ENCODE results near the gene RP9. TPM values are rescaled to one million over a fixed set of nuclear protein-coding genes. Genes with fewer than 3 reads are reported as not detected.

RP9 gene
- total and polyA plus RNA-seq, 2 donors: 15.5 to 17.8 TPM

- WGBS: 93% methylated on average over 1 of the region's 1 CpG
Measured at GRCh38 chr7:33142585-33142984, 33.4 kb upstream of the RP9 start.

GRCh38 chr7:33137103-33137502 lies 27.9 kb upstream of the RP9 start:
- Histone ChIP-seq H3K4me3 (ENCODE audit: low read length in 2 of 2) (no peak overlapping the region), H3K36me3 (ENCODE audit: control insufficient read depth in 2 of 2, insufficient read depth in 2 of 2, low read length in 1 of 2) (no peaks in the 10 kb centered on the region), H3K27ac (ENCODE audit: low read depth in 1 of 2, low read length in 1 of 2) (no peak overlapping the region), H3K9me3 (ENCODE audit: control insufficient read depth in 2 of 2, insufficient read depth in 1 of 2, low read length in 1 of 2) (peaks cover 0 to 4% of the 10 kb centered on the region in 2 donors), H3K4me1 (ENCODE audit: control insufficient read depth in 2 of 2, insufficient read depth in 2 of 2, low read length in 2 of 2) (no peaks in the 10 kb centered on the region), H3K27me3 (ENCODE audit: control insufficient read depth in 2 of 2, insufficient read depth in 1 of 2, low read length in 1 of 2) (no peaks in the 10 kb centered on the region)
- 97% methylated on average over 15 of the region's 15 CpGs for WGBS
- no peak for DNase-seq (ENCODE audit: low read depth in 6 of 9, low spot score in 9 of 9)

More at GRCh38 chr7:33142585-33142984, 33.4 kb upstream of the RP9 start:
- H3K9me3 ChIP-seq (ENCODE audit: control insufficient read depth in 2 of 2, insufficient read depth in 1 of 2, low read length in 1 of 2): no peaks in the 10 kb centered on the region
- no peak overlapping the region for H3K4me3 ChIP-seq (ENCODE audit: low read length in 2 of 2)
- no peak for DNase-seq (ENCODE audit: low read depth in 6 of 9, low spot score in 9 of 9)
- no peaks in the 10 kb centered on the region for H3K36me3 ChIP-seq (ENCODE audit: control insufficient read depth in 2 of 2, insufficient read depth in 2 of 2, low read length in 1 of 2)
- no peaks in the 10 kb centered on the region for H3K4me1 ChIP-seq (ENCODE audit: control insufficient read depth in 2 of 2, insufficient read depth in 2 of 2, low read length in 2 of 2)
- no peaks in the 10 kb centered on the region for H3K27me3 ChIP-seq (ENCODE audit: control insufficient read depth in 2 of 2, insufficient read depth in 1 of 2, low read length in 1 of 2)
- H3K27ac ChIP-seq (ENCODE audit: low read depth in 1 of 2, low read length in 1 of 2): no peak overlapping the region

DNA sequence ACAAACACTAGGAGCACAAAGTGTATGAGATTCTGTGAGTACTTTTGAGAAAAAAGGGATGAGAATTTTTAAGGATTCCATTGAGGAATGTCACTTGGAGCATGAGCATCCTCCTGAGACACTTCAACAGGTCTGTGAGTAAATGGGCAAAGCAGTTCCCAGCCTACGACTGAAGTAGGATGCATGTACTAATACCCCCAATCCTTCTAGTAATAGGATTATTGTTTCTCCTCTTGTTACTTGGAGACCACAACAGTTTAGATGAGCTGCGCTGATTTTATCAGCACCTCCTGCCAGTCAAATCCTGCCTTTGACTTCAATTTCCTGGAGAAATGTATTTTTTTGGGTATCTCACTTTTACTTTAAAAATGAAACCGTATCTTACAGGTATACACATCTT lies 21.0 kb upstream of the RP9 start:
- no peaks in the 10 kb centered on the region for H3K27me3 ChIP-seq (ENCODE audit: control insufficient read depth in 2 of 2, insufficient read depth in 1 of 2, low read length in 1 of 2)
- H3K4me3 ChIP-seq (ENCODE audit: low read length in 2 of 2): peak overlapping the region; percentile 61 to 80
- no peaks in the 10 kb centered on the region for H3K9me3 ChIP-seq (ENCODE audit: control insufficient read depth in 2 of 2, insufficient read depth in 1 of 2, low read length in 1 of 2)
- H3K4me1 ChIP-seq (ENCODE audit: control insufficient read depth in 2 of 2, insufficient read depth in 2 of 2, low read length in 2 of 2): peaks cover 0 to 6% of the 10 kb centered on the region in 2 donors
- H3K27ac ChIP-seq (ENCODE audit: low read depth in 1 of 2, low read length in 1 of 2): no peak overlapping the region
- H3K36me3 ChIP-seq (ENCODE audit: control insufficient read depth in 2 of 2, insufficient read depth in 2 of 2, low read length in 1 of 2): no peaks in the 10 kb centered on the region
- 10% methylated on average over 3 of the region's 3 CpGs for WGBS
- DNase-seq (ENCODE audit: low read depth in 6 of 9, low spot score in 9 of 9): peak in 1 of 9 donors; percentile 4

DNA sequence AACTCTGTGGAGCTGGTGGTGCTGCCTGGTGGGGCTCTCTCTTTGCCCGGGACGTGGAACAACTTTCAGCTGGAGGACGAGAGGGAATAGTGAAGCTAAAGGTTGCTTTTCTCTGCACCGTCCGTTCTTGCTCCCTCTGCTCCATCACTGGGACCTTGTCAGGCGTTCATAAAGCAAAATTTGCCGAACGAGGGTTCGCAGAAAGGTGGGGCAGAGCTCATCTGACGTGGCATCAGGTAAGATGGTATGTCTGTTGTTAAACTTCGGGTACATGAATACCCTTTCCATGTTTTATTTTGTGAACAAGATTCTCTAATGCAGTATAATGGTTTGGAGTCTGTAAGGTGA lies 20.6 kb upstream of the RP9 start:
- Histone ChIP-seq H3K27me3 (ENCODE audit: control insufficient read depth in 2 of 2, insufficient read depth in 1 of 2, low read length in 1 of 2) (no peaks in the 10 kb centered on the region), H3K4me3 (ENCODE audit: low read length in 2 of 2) (peak overlapping the region; percentile 61 to 80), H3K9me3 (ENCODE audit: control insufficient read depth in 2 of 2, insufficient read depth in 1 of 2, low read length in 1 of 2) (no peaks in the 10 kb centered on the region), H3K27ac (ENCODE audit: low read depth in 1 of 2, low read length in 1 of 2) (no peak overlapping the region), H3K36me3 (ENCODE audit: control insufficient read depth in 2 of 2, insufficient read depth in 2 of 2, low read length in 1 of 2) (no peaks in the 10 kb centered on the region), H3K4me1 (ENCODE audit: control insufficient read depth in 2 of 2, insufficient read depth in 2 of 2, low read length in 2 of 2) (peaks cover 0 to 6% of the 10 kb centered on the region in 2 donors)
- DNase-seq (ENCODE audit: low read depth in 6 of 9, low spot score in 9 of 9): peak in 1 of 9 donors; percentile 14
- WGBS: under 1% methylated on average over 11 of the region's 11 CpGs

- WGBS: under 1% methylated on average over 57 of the region's 57 CpGs
- H3K36me3 ChIP-seq (ENCODE audit: control insufficient read depth in 2 of 2, insufficient read depth in 2 of 2, low read length in 1 of 2): no peaks in the 10 kb centered on the region
Measured at GRCh38 chr7:33128990-33129805, 20.0 kb upstream of the RP9 start, which contains the start of gene BBS9. Gene BBS9, plus strand, starts transcription at chr7:33129564. Its CDS starts 16,689 bp downstream, at chr7:33146253.

GRCh38 chr7:33128631-33128989 lies 19.4 kb upstream of the RP9 start:
- H3K27ac ChIP-seq (ENCODE audit: low read depth in 1 of 2, low read length in 1 of 2): peak overlapping the region; percentile 64 to 71
- H3K4me1 ChIP-seq (ENCODE audit: control insufficient read depth in 2 of 2, insufficient read depth in 2 of 2, low read length in 2 of 2): peaks cover 0 to 6% of the 10 kb centered on the region in 2 donors
- H3K9me3 ChIP-seq (ENCODE audit: control insufficient read depth in 2 of 2, insufficient read depth in 1 of 2, low read length in 1 of 2): no peaks in the 10 kb centered on the region
- H3K27me3 ChIP-seq (ENCODE audit: control insufficient read depth in 2 of 2, insufficient read depth in 1 of 2, low read length in 1 of 2): no peaks in the 10 kb centered on the region
- H3K4me3 ChIP-seq (ENCODE audit: low read length in 2 of 2): peak overlapping the region; percentile 61 to 80
- 0% methylated on average over 3 of the region's 3 CpGs for WGBS
- no peak for DNase-seq (ENCODE audit: low read depth in 6 of 9, low spot score in 9 of 9)
- H3K36me3 ChIP-seq (ENCODE audit: control insufficient read depth in 2 of 2, insufficient read depth in 2 of 2, low read length in 1 of 2): no peaks in the 10 kb centered on the region

More at GRCh38 chr7:33128990-33129805, 20.0 kb upstream of the RP9 start, which contains the start of gene BBS9:
- peak within 1 kb of the TSS; percentile 71 to 77 for H3K27ac ChIP-seq (ENCODE audit: low read depth in 1 of 2, low read length in 1 of 2)
- peak; percentile 77 to 95 (median 85) for DNase-seq (ENCODE audit: low read depth in 6 of 9, low spot score in 9 of 9)
- peaks cover 0 to 6% of the 10 kb centered on the region in 2 donors for H3K4me1 ChIP-seq (ENCODE audit: control insufficient read depth in 2 of 2, insufficient read depth in 2 of 2, low read length in 2 of 2)
- H3K9me3 ChIP-seq (ENCODE audit: control insufficient read depth in 2 of 2, insufficient read depth in 1 of 2, low read length in 1 of 2): no peaks in the 10 kb centered on the region
- H3K4me3 ChIP-seq (ENCODE audit: low read length in 2 of 2): peak within 1 kb of the TSS; percentile 61 to 80
- H3K27me3 ChIP-seq (ENCODE audit: control insufficient read depth in 2 of 2, insufficient read depth in 1 of 2, low read length in 1 of 2): no peaks in the 10 kb centered on the region

- WGBS: 86% methylated on average over 2 of the region's 2 CpGs
- Histone ChIP-seq H3K4me3 (ENCODE audit: low read length in 2 of 2) (no peak overlapping the region), H3K9me3 (ENCODE audit: control insufficient read depth in 2 of 2, insufficient read depth in 1 of 2, low read length in 1 of 2) (no peaks in the 10 kb centered on the region), H3K36me3 (ENCODE audit: control insufficient read depth in 2 of 2, insufficient read depth in 2 of 2, low read length in 1 of 2) (no peaks in the 10 kb centered on the region), H3K27me3 (ENCODE audit: control insufficient read depth in 2 of 2, insufficient read depth in 1 of 2, low read length in 1 of 2) (no peaks in the 10 kb centered on the region), H3K27ac (ENCODE audit: low read depth in 1 of 2, low read length in 1 of 2) (no peak overlapping the region), H3K4me1 (ENCODE audit: control insufficient read depth in 2 of 2, insufficient read depth in 2 of 2, low read length in 2 of 2) (peaks cover 0 to 6% of the 10 kb centered on the region in 2 donors)
- DNase-seq (ENCODE audit: low read depth in 6 of 9, low spot score in 9 of 9): no peak
Measured at GRCh38 chr7:33127085-33127484, 17.9 kb upstream of the RP9 start.

DNA sequence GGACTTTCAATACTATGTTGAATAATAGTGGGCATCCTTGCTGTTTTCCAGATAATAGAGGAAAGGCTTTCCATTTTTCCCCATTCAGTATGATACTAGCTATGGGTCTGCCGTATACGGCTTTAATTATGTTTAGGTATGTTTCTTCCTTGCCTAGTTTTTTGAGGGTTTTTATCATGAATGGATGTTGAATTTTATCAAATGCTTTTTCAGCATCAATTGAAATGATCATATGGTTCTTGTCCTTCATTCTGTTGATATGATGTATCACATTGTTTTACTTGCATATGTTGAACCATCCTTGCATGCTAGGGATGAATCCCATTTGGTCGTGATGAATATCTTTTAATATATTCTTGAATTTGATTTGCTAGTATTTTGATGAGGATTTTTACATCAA lies 9.2 kb upstream of the RP9 start:
- no peaks in the 10 kb centered on the region for H3K4me1 ChIP-seq (ENCODE audit: control insufficient read depth in 2 of 2, insufficient read depth in 2 of 2, low read length in 2 of 2)
- H3K27ac ChIP-seq (ENCODE audit: low read depth in 1 of 2, low read length in 1 of 2): no peak overlapping the region
- whole genome bisulfite sequencing: 96% methylated on average over 3 of the region's 3 CpGs
- DNase-seq (ENCODE audit: low read depth in 6 of 9, low spot score in 9 of 9): no peak
- H3K27me3 ChIP-seq (ENCODE audit: control insufficient read depth in 2 of 2, insufficient read depth in 1 of 2, low read length in 1 of 2): peaks cover 0 to 4% of the 10 kb centered on the region in 2 donors
- H3K9me3 ChIP-seq (ENCODE audit: control insufficient read depth in 2 of 2, insufficient read depth in 1 of 2, low read length in 1 of 2): no peaks in the 10 kb centered on the region
- no peaks in the 10 kb centered on the region for H3K36me3 ChIP-seq (ENCODE audit: control insufficient read depth in 2 of 2, insufficient read depth in 2 of 2, low read length in 1 of 2)
- no peak overlapping the region for H3K4me3 ChIP-seq (ENCODE audit: low read length in 2 of 2)

DNA sequence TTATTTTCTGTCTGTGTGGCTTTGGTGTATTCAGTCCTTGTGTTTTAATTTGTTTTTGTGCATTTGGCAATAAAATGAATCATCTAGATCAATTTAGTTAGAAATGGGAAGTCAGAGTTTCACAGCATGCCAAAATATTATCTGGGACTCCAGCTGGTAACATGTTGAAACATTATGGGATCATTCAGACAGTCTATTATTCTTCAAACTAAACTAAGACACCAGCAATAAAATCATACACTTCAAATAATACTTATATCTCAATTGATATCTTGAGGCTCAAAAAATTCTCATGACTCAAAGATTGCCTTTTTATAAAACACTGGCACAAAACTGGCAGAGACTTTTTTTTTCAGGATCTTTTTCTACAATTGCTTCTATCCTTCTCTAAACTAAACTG lies 5.8 kb upstream of the RP9 start:
- Histone ChIP-seq H3K4me3 (ENCODE audit: low read length in 2 of 2) (no peak overlapping the region), H3K9me3 (ENCODE audit: control insufficient read depth in 2 of 2, insufficient read depth in 1 of 2, low read length in 1 of 2) (no peaks in the 10 kb centered on the region), H3K4me1 (ENCODE audit: control insufficient read depth in 2 of 2, insufficient read depth in 2 of 2, low read length in 2 of 2) (peaks cover 0 to under 1% of the 10 kb centered on the region in 2 donors), H3K27me3 (ENCODE audit: control insufficient read depth in 2 of 2, insufficient read depth in 1 of 2, low read length in 1 of 2) (peaks cover 3 to 20% of the 10 kb centered on the region in 2 donors), H3K27ac (ENCODE audit: low read depth in 1 of 2, low read length in 1 of 2) (no peak overlapping the region), H3K36me3 (ENCODE audit: control insufficient read depth in 2 of 2, insufficient read depth in 2 of 2, low read length in 1 of 2) (no peaks in the 10 kb centered on the region)
- no peak for DNase-seq (ENCODE audit: low read depth in 6 of 9, low spot score in 9 of 9)

All from thymus (tissue), 11 donors.